SU-DHL-6 (cell line): ENCODE data around the gene CPLANE1.

Source experiments
- H2AFZ ChIP-seq: fragments of 200-600 bp; sonication (generic); 2 replicates; pipeline ENCODE4 v1.6.1; 2014; ENCODE audit warnings: low read depth, mild to moderate bottlenecking, moderate library complexity, mixed read lengths, antibody characterized with exemption, low read length; ENCODE audit not compliant: severe bottlenecking
- H3F3A ChIP-seq: fragments of 200-600 bp; shearing (Covaris generic); 2 replicates; pipeline ENCODE4 v1.6.0; 2016; ENCODE audit warnings: antibody characterized with exemption, mild to moderate bottlenecking; ENCODE audit not compliant: insufficient read depth
- H3K27ac ChIP-seq: fragments of 200-600 bp; sonication (generic); 2 replicates; pipeline ENCODE4 v1.5.1; 2016; ENCODE audit warnings: low read depth, mild to moderate bottlenecking, low read length, moderate library complexity, mixed read lengths
- H3K27me3 ChIP-seq: fragments of 200-600 bp; sonication (generic), shearing (Covaris generic); 2 replicates; pipeline ENCODE4 v1.6.0; 2014; ENCODE audit warnings: mild to moderate bottlenecking, low read length
- H3K36me3 ChIP-seq: fragments of 200-600 bp; sonication (generic); 2 replicates; pipeline ENCODE4 v1.6.1; 2014; ENCODE audit warnings: mild to moderate bottlenecking, low read length, mixed read lengths
- H3K4me2 ChIP-seq: fragments of 300-600, 200-600 bp; shearing (Covaris generic), sonication (generic); 2 replicates; pipeline ENCODE4 v1.6.0; 2014; ENCODE audit warnings: low read length, low read depth, mild to moderate bottlenecking; ENCODE audit not compliant: poor library complexity, severe bottlenecking
- H3K4me3 ChIP-seq: fragments of 200-600 bp; sonication (generic); 2 replicates; pipeline ENCODE4 v1.5.1; 2014; ENCODE audit warnings: antibody characterized with exemption, low read length, mild to moderate bottlenecking, mixed read lengths; ENCODE audit not compliant: insufficient read depth, poor library complexity, severe bottlenecking
- H3K79me2 ChIP-seq: fragments of 200-600 bp; sonication (generic); 2 replicates; pipeline ENCODE4 v1.6.1; 2014; ENCODE audit warnings: mild to moderate bottlenecking, low read length, moderate library complexity; ENCODE audit not compliant: insufficient read depth
- H3K9ac ChIP-seq: fragments of 200-600 bp; sonication (generic); 2 replicates; pipeline ENCODE4 v1.7.0; 2014; ENCODE audit warnings: mild to moderate bottlenecking, low read length
- H3K9me2 ChIP-seq: fragments of 200-600 bp; sonication (generic); replicated peaks from 2 replicates; pipeline ENCODE4 v1.6.1; 2014; ENCODE audit warnings: low read length; ENCODE audit not compliant: insufficient read depth
- H3K9me3 ChIP-seq: fragments of 200-600 bp; sonication (generic); 2 replicates; pipeline ENCODE4 v1.6.1; 2014; ENCODE audit warnings: low read length, mixed read lengths; ENCODE audit not compliant: insufficient read depth
- H4K20me1 ChIP-seq: fragments of 200-600 bp; sonication (generic); 2 replicates; pipeline ENCODE4 v1.6.1; 2014; ENCODE audit warnings: low read depth, mild to moderate bottlenecking, antibody characterized with exemption, low read length, moderate library complexity, mixed read lengths
- EZH2phosphoT487 ChIP-seq: fragments of 200-600 bp; sonication (generic), shearing (Covaris generic); conservative IDR thresholded peaks from 2 replicates; pipeline ENCODE4 v1.6.1; 2018; ENCODE audit warnings: mild to moderate bottlenecking, antibody characterized with exemption, low read length, moderate library complexity, mixed read lengths
- TF ChIP-seq, protein P1 (sequence below): fragments of 200-600 bp; sonication (generic); IDR thresholded peaks from one replicate; pipeline ENCODE4 v1.5.1; 2017; ENCODE audit warnings: antibody characterized with exemption, mild to moderate bottlenecking, low read length, moderate library complexity; ENCODE audit not compliant: insufficient read depth, poor library complexity, severe bottlenecking

The CPLANE1 gene

GRCh38 chr5:37251665-37252064 lies 2.5 kb upstream of the CPLANE1 start:
- no peak for TF ChIP-seq EZH2phosphoT487
- TF ChIP-seq, protein P1, sequence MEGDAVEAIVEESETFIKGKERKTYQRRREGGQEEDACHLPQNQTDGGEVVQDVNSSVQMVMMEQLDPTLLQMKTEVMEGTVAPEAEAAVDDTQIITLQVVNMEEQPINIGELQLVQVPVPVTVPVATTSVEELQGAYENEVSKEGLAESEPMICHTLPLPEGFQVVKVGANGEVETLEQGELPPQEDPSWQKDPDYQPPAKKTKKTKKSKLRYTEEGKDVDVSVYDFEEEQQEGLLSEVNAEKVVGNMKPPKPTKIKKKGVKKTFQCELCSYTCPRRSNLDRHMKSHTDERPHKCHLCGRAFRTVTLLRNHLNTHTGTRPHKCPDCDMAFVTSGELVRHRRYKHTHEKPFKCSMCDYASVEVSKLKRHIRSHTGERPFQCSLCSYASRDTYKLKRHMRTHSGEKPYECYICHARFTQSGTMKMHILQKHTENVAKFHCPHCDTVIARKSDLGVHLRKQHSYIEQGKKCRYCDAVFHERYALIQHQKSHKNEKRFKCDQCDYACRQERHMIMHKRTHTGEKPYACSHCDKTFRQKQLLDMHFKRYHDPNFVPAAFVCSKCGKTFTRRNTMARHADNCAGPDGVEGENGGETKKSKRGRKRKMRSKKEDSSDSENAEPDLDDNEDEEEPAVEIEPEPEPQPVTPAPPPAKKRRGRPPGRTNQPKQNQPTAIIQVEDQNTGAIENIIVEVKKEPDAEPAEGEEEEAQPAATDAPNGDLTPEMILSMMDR, result no peak
- H2AFZ ChIP-seq, result no peak overlapping the region

DNA sequence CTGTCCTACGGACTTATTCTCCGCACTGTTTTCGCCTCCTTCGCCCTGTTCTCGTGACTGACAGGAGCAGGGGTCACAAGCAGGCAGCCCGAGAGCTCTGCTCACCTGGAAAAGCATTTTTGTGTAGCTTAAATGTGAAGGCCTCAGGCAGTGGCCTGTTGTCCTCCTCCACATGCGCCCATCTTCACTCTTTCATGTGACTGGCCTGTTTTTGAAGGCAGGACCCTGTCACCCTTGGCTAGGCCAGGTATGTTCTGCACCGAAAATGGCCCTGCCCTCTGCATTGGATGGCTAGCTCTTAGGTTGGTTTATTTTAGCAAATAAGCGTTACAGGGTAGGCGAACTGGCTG lies 614 bp upstream of the CPLANE1 start:
- Histone ChIP-seq H3K79me2 (no peaks in the 10 kb centered on the region), H3K27ac (no peak overlapping the region), H3K9ac (peak overlapping the region; percentile 67), H2AFZ (peak overlapping the region; percentile 97), H3K4me2 (peak overlapping the region; percentile 73), H3K9me3 (no peaks in the 10 kb centered on the region), H3K9me2 (no peaks in the 10 kb centered on the region), H3K4me3 (peak overlapping the region; percentile 58), H4K20me1 (no peaks in the 10 kb centered on the region), H3K36me3 (no peaks in the 10 kb centered on the region), H3F3A (no peaks in the 10 kb centered on the region), H3K27me3 (no peaks in the 10 kb centered on the region)
- no peak for TF ChIP-seq EZH2phosphoT487
- TF ChIP-seq, protein P1, result no peak

More at GRCh38 chr5:37251665-37252064, 2.5 kb upstream of the CPLANE1 start:
- H3K79me2 ChIP-seq, result no peaks in the 10 kb centered on the region
- no peaks in the 10 kb centered on the region for H3K9me2 ChIP-seq
- no peaks in the 10 kb centered on the region for H3F3A ChIP-seq
- no peak overlapping the region for H3K4me2 ChIP-seq
- no peaks in the 10 kb centered on the region for H4K20me1 ChIP-seq
- H3K9me3 ChIP-seq, result no peaks in the 10 kb centered on the region
- H3K9ac ChIP-seq, result no peak overlapping the region
- no peaks in the 10 kb centered on the region for H3K27me3 ChIP-seq
- H3K4me3 ChIP-seq, result no peak overlapping the region
- no peak overlapping the region for H3K27ac ChIP-seq
- H3K36me3 ChIP-seq, result no peaks in the 10 kb centered on the region

GRCh38 chr5:37248421-37248969 lies 681 bp downstream of the CPLANE1 start:
- no peak for TF ChIP-seq EZH2phosphoT487
- TF ChIP-seq, protein P1, result no peak
- H3K79me2 ChIP-seq, result no peaks in the 10 kb centered on the region
- H3K9me2 ChIP-seq, result no peaks in the 10 kb centered on the region
- H3K27ac ChIP-seq, result no peak overlapping the region
- H2AFZ ChIP-seq, result peak overlapping the region; percentile 97
- no peaks in the 10 kb centered on the region for H3K9me3 ChIP-seq
- H3K9ac ChIP-seq, result peak overlapping the region; percentile 67
- H3K4me3 ChIP-seq, result peak overlapping the region; percentile 58
- H3K4me2 ChIP-seq, result peak overlapping the region; percentile 73
- H3F3A ChIP-seq, result no peaks in the 10 kb centered on the region
- H3K27me3 ChIP-seq, result no peaks in the 10 kb centered on the region
- no peaks in the 10 kb centered on the region for H3K36me3 ChIP-seq
- H4K20me1 ChIP-seq, result no peaks in the 10 kb centered on the region
